Measurements from ENCODE around the gene HTRA3. TPM values are rescaled to one million over a fixed set of nuclear protein-coding genes. Genes with fewer than 3 reads are reported as not detected.

The HTRA3 gene
- total RNA-seq, 1 donor from 2014 or later, result 17.8 TPM

DNA sequence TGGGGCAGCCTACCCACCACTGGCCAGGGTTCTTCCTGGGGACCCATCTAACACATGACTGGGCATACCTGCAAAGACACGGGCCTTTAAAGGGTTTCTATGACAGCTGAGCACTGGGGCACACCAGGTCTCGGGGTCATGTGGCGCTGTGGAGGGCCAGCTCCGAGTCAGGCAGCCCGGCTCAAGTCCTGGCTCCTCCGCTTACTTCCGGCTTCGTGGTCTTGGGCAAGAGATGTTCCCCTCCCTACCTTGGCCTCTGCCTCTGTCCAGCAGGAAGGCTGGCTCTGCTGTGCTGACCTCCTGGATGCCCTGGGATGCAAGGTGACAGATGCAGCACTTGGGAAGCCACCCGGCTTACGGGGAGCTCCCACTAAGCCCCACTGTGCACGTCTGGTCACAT is 37.6 kb downstream of the HTRA3 start:
- no peak for DNase-seq (ENCODE audit: low spot score)

DNA sequence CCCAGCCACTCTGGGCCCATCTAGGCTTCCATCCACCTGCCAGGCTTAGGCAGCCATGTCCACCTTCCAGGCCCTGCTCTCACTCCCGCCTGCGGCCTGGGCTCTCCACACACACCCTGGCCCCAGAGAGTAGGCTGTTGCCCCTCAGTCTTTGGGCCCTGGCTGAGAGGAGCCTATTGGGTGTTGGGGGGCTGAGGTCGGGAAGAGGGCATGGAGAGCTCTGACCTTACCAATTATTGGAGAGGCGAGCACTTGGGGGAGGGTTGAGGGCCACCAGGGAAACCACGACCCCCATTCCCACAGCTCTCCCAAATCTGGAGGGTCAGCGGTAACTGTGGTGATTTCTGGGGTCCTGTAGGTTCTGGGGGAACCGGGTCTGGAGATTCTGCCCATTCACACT is 38.2 kb downstream of the HTRA3 start:
- no peak for DNase-seq (ENCODE audit: low spot score)

DNA sequence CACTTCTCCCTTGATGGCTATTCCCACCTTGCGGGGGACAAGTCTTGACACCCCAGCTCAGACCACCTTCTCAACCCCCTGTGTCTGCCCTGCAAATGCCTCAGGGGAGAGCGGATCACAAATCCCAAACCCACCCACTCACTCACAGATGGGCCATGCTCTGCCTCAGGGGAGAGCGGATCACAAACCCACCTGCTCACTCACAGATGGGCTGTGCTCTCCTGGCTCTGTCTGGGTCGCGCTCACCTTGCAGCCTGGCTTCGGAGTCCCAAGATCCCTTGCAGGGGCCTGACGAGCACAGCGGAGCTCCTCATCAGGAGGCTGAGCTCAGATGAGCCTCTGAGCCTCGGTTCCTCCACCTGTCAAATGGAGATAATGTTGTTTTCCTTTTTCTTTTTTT is 38.6 kb downstream of the HTRA3 start:
- DNase-seq (ENCODE audit: low spot score), result no peak

- no peak for DNase-seq (ENCODE audit: low spot score)
These were observed 39.6 kb downstream of the HTRA3 start for GRCh38 chr4:8308856-8309771.

DNA sequence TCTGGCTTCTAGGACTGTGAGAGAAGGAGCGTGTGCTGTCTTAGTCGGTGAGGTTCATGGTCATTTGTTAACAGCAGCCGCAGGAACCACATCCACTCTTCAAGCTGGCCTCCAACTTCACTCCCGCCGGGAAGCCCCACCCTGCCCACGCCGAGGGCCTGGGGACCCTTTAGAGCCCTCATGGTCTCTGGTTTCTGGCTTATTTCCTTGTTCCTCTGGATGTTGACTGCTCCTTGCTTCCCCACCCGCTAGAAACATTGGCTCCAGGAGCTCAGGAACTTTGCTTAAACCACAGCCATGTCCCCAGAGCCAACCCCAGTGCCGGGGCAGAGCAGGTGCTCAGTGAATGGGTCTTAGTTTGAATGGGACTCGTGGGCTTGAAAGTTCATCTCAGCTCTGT is 40.8 kb downstream of the HTRA3 start:
- no peak for DNase-seq (ENCODE audit: low spot score)

DNA sequence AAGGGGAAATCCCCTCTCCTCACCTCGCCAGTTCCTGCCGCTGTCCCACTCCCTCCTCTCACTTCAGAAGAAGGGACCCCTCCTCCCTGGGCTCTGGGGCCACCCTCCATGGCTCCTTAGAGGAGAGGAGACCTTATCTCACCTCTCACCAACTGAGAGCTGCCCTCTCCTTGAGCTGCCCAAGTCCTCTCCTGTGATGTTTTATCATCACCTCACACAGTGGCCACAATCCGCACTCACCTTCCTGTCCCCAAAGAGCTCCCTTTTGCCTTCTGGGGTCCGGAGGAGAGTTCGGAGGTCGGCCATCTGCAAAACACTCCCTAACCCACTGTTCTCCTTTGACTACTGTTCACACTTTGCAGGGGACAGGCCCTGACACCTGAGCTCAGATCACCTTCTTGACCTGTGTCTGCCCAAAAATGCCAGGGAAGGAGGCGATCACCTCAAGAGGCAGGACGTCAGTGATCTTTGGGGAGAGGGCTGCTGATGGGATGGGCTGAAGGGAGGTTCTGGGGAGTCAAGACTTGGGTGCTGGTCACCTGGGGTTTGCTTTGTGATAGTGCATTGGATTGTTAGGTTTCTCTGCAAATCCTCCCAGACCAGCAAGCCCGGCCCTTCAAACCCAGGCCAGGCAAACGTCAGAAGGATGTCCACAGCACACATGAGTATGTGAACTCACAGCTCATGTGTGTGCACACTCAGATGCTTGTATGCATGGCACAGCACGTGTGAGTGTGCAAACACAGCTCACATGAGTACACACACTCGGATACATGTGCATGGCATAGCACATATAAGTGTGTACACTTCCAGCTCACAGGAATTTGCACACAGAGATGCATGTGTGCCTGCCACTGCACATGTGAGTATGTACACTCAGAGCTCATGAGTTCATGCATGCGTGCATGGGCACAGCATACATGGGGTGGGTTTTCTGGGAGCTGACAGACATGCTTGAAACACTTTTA is 41.8 kb downstream of the HTRA3 start:
- no peak for DNase-seq (ENCODE audit: low spot score)

GRCh38 chr4:8312069-8312445 is 42.5 kb downstream of the HTRA3 start:
- no peak for DNase-seq (ENCODE audit: low spot score)

DNA sequence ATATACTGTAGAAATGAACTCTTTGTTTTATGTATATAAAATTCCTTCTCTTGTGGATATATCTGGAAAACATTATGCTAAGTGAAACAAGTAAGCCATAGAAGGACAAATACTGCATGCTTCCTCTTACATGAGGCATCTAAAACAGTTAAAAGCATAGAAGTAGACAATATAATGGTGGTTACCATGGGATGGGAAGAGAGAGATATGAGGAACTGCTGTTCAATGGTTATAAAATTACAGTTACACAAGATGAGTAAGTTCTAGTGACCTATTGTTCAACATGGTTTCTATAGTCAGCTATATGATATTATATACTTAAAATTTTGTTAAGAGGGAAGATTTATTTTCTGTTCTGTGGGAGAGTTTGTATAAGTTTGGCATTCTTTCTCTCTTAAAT is 43.4 kb downstream of the HTRA3 start:
- DNase-seq (ENCODE audit: low spot score), result no peak

GRCh38 chr4:8314691-8315255 is 45.2 kb downstream of the HTRA3 start:
- DNase-seq (ENCODE audit: low spot score), result no peak

DNA sequence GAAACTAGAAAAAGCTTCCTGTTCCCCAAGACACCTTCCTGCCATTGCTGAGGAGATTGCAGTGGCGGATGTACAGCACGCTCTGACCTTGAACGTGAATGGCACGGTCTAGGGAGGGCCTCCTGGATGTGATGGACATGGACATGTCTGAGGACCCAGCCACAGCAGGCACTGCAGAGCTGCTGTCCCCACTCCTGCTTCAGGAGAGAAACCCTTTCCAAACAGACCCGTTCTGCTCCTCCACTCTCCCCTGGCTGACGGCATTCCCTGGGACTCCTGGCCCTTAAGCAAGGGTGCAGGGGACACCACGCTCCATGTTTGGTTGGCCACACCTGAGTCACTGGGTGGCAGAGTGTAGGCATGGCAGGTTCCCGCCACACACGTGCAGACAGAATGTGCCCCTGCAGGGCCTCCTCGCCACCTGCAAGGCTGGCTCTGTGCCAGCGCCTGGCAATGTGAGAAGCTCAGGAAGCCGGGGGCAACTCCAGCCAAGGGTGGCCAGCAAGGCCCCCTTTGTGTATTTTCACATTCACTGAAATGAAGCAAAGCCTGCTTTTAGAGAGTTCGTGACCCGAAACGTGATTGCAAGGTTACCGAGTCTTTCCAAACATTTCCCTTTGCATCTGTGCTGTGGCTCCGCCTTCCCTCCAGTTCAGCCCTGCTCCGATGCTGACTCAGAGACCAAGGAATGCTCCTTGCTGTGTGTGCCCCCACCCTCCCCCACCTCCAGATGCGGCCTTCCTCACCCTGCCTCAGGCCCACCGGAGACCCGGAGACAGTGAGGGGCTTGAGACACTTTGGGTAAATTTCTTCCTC is 46.1 kb downstream of the HTRA3 start:
- DNase-seq (ENCODE audit: low spot score), result peak; percentile 90

DNA sequence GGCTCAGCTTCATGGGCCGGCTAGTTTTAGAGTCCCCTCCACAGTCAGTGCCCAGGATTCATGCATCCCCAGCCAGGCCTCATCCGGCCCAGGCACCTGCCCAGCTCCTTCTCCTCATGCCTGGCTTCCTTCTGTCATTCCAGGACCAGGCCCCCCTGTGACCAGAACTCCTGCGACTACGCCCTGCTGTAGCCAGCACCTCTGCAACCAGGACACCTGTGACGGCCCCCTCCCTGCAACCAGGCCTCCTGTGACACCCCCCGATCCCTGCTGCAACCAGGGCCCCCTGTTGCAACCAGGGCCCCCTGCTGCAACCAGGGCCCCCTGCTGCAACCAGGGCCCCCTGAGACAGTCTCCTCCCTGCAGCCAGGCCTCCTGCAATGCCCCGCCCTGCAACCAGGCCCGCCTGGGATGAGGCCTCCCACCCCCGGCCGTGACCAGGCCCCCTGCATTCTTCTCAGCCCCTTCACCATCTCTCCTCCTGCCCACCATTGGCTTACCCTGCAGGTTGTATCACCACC is 46.8 kb downstream of the HTRA3 start:
- DNase-seq (ENCODE audit: low spot score), result no peak

GRCh38 chr4:8316911-8317351 is 47.4 kb downstream of the HTRA3 start:
- no peak for DNase-seq (ENCODE audit: low spot score)

DNA sequence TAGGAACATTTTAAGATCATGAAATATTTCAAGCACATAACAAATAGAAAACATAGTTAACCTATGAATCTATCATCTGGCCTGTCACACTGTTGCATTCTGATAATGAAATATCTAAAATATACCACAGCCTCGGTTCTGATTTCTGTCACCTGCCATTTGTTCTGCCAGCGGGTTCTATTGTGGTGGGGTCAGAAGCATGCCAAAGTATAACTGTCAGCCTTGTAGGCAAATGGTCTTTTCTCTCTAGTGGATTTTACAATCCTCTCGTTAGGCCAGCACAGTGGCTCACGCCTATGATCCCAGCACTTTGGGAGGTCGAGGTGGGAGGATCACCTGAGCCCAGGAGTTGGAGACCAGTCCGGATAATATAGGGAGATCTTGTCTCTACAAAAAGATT is 47.9 kb downstream of the HTRA3 start:
- no peak for DNase-seq (ENCODE audit: low spot score)

- DNase-seq (ENCODE audit: low spot score), result no peak
These were observed 49.0 kb downstream of the HTRA3 start for GRCh38 chr4:8318509-8318908.

- no peak for DNase-seq (ENCODE audit: low spot score)
These were observed 49.5 kb downstream of the HTRA3 start for GRCh38 chr4:8319061-8319460.

DNA sequence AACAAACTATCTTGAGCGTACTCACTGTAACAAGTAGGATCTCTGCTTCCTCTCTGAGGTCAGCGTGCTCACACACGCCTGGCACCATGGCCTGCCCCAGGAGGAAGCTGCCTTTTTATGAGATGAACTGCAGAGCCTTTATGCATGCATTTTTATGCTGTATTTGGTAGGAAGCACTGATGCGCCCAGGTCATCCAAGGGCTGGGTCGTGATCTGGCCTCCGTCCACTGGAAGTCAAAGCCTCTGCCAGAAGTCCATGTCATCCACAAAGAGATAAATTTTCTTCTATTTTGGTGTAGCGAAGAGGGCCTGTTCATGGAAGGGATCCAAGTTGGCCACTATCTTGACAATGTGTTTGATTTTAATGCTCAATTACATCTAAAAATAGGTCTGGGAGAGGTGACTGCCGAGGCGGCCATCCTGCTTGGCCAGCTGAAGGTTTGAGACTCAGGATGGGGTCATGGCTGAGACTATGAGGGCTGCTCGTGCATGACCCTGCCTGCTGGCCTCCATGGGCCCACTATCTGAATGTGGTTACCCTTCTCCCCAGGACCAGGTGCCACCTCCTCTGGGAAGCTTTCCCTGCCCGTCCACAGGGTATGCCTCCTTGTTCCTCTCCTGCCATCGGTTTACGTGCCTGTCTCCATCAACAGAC is 50.3 kb downstream of the HTRA3 start:
- DNase-seq (ENCODE audit: low spot score), result peak; percentile 59

GRCh38 chr4:8320386-8320750 is 50.8 kb downstream of the HTRA3 start:
- DNase-seq (ENCODE audit: low spot score), result no peak

GRCh38 chr4:8321220-8321619 is 51.7 kb downstream of the HTRA3 start:
- DNase-seq (ENCODE audit: low spot score), result no peak

DNA sequence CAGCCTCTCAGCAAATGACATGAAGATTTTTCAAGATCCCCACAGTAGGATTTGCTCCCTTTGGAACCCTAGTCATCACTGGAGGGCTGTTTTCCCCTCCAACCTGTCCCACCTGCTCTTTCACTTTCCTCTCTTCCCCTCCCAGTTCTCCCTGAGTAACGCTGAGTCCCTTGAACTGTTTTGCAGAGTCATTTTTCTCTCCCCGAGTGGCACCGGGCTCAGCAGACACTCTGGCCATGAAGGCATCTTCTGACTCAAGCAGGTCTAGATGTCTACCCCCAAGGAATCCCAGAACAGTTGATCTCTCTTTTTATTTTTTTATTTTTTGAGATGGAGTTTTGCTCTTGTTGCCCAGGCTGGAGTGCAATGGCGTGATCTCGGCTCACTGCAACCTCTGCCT is 52.2 kb downstream of the HTRA3 start:
- no peak for DNase-seq (ENCODE audit: low spot score)
